ENCODE data around the gene CRHR2.

Gene CRHR2

GRCh38 chr7:30613366-30614325 lies 68.6 kb downstream of the CRHR2 start:
- DNase-seq, result no peak

DNA sequence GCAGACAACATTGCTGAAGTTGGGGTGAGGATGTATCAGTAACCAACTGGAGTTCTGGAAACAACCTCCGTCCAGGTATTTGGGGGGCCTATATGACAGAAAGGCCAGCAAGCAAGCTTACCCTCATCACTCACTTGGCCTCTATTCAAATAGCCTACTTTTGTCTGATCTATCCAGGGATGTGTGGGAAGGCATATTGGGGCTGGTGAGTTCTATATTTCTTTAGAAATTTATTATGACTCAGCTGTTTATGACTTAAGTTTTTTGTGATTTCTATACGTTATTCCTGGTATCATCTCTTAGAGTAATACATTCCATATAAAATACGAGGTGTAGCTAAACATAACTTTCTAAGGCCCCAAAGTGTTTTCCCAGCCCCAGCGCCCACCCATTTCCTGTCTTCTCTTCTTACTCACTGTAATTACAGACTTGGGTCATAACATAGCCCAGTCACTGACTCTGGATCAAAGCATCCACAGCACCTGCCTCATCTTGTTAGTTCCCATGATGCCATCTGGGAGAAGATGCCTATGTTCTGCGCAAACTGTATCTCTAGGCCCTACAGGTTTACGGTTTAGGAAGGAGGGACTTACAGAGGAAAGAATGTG lies 69.5 kb downstream of the CRHR2 start:
- DNase-seq, result no peak

GRCh38 chr7:30605832-30606231 lies 76.4 kb downstream of the CRHR2 start:
- DNase-seq, result no peak

GRCh38 chr7:30604901-30605300 lies 77.4 kb downstream of the CRHR2 start:
- DNase-seq, result no peak
